LNCaP clone FGC (cell line): Measurements from ENCODE around the gene DIP2A.

Source experiments
- DNase-seq: peaks from one replicate; pipeline ENCODE4 v3.0.0-alpha.2; 2011; ENCODE audit warnings: low read depth
- H3K4me3 ChIP-seq: 2 replicates; pipeline ENCODE4 v1.5.1; 2011; ENCODE audit warnings: mild to moderate bottlenecking, low read depth, low read length, control low read depth
- CTCF ChIP-seq: IDR thresholded peaks from 2 replicates; pipeline ENCODE4 v1.5.1; 2012; ENCODE audit warnings: mild to moderate bottlenecking; ENCODE audit not compliant: control insufficient read depth, insufficient read depth; ENCODE audit errors: extremely low read depth

DIP2A gene

GRCh38 chr21:46554431-46555224 lies 95.9 kb downstream of the DIP2A start:
- H3K4me3 ChIP-seq: no peak overlapping the region
- no peak for DNase-seq
- no peak for TF ChIP-seq CTCF

- no peak for DNase-seq
- no peak overlapping the region for H3K4me3 ChIP-seq
- TF ChIP-seq CTCF: no peak
These were observed 96.5 kb downstream of the DIP2A start for GRCh38 chr21:46555225-46555617.

- no peak for DNase-seq
- TF ChIP-seq CTCF: no peak
- no peak overlapping the region for H3K4me3 ChIP-seq
These were observed 97.0 kb downstream of the DIP2A start for GRCh38 chr21:46555678-46556077.

GRCh38 chr21:46556802-46557201 lies 98.1 kb downstream of the DIP2A start:
- H3K4me3 ChIP-seq: no peak overlapping the region
- TF ChIP-seq CTCF: no peak
- no peak for DNase-seq

GRCh38 chr21:46557469-46557868 lies 98.8 kb downstream of the DIP2A start:
- DNase-seq: no peak
- H3K4me3 ChIP-seq: no peak overlapping the region
- no peak for TF ChIP-seq CTCF

GRCh38 chr21:46557919-46558392 lies 99.3 kb downstream of the DIP2A start:
- no peak overlapping the region for H3K4me3 ChIP-seq
- TF ChIP-seq CTCF: no peak
- DNase-seq: no peak
